Pulmonary artery endothelial cell (primary cell): Measurements from ENCODE around the gene MAPK1. TPM values are rescaled to one million over a fixed set of nuclear protein-coding genes. Genes with fewer than 3 reads are reported as not detected.
"Not testable (repeated sequence)": the region's sequence is repeated elsewhere in the genome, so short reads cannot be mapped to it uniquely, and the experiment has no call there.

ENCODE experiments used
- DNase-seq: peaks from one replicate; pipeline ENCODE4 v3.0.0-alpha.2; 2011; ENCODE audit warnings: low read depth, low spot score
- total RNA-seq: library from RNA; depleted of rRNA; stranded (reverse); fragments of >200 nt; gene quantifications from 2 replicates; pipeline ENCODE4 v1.2.3, GENCODE V29; 2014

MAPK1 gene
- 74.7 and 113 TPM in 2 replicates for total RNA-seq

- peak; percentile 60 for DNase-seq
Observed at GRCh38 chr22:21867528-21868266, at the start of gene MAPK1. Gene MAPK1, minus strand, starts transcription at chr22:21867645. Its CDS starts 205 bp downstream, at chr22:21867440.

GRCh38 chr22:21916309-21916918 is 49.0 kb upstream of the MAPK1 start:
- no peak for DNase-seq

GRCh38 chr22:21915624-21916308 is 48.3 kb upstream of the MAPK1 start:
- no peak for DNase-seq

- not testable (repeated sequence) for DNase-seq
Observed at GRCh38 chr22:21914033-21914642, 46.7 kb upstream of the MAPK1 start.

GRCh38 chr22:21910367-21910766 is 42.9 kb upstream of the MAPK1 start:
- DNase-seq, result not testable (repeated sequence)

- no peak for DNase-seq
Observed at GRCh38 chr22:21909871-21910270, 42.4 kb upstream of the MAPK1 start.

- no peak for DNase-seq
Observed at GRCh38 chr22:21907638-21908522, 40.4 kb upstream of the MAPK1 start.

- not testable (repeated sequence) for DNase-seq
Observed at GRCh38 chr22:21905234-21905633, 37.8 kb upstream of the MAPK1 start.

GRCh38 chr22:21904250-21904789 is 36.9 kb upstream of the MAPK1 start:
- DNase-seq, result no peak

- no peak for DNase-seq
Observed at GRCh38 chr22:21903283-21903682, 35.8 kb upstream of the MAPK1 start.

GRCh38 chr22:21902296-21903087 is 35.0 kb upstream of the MAPK1 start:
- DNase-seq, result no peak

GRCh38 chr22:21898354-21898896 is 31.0 kb upstream of the MAPK1 start:
- no peak for DNase-seq

- no peak for DNase-seq
Observed at GRCh38 chr22:21896951-21897513, 29.6 kb upstream of the MAPK1 start.

- not testable (repeated sequence) for DNase-seq
Observed at GRCh38 chr22:21896275-21896674, 28.8 kb upstream of the MAPK1 start.

GRCh38 chr22:21894799-21895198 is 27.4 kb upstream of the MAPK1 start:
- DNase-seq, result no peak

GRCh38 chr22:21889251-21889990 is 22.0 kb upstream of the MAPK1 start:
- no peak for DNase-seq

GRCh38 chr22:21887841-21888240 is 20.4 kb upstream of the MAPK1 start:
- DNase-seq, result no peak

- DNase-seq, result not testable (repeated sequence)
Observed at GRCh38 chr22:21883930-21884329, 16.5 kb upstream of the MAPK1 start.
